ENCODE results near the gene AFG1L.
"Not testable (repeated sequence)": the region's sequence is repeated elsewhere in the genome, so short reads cannot be mapped to it uniquely, and the experiment has no call there.

DNA sequence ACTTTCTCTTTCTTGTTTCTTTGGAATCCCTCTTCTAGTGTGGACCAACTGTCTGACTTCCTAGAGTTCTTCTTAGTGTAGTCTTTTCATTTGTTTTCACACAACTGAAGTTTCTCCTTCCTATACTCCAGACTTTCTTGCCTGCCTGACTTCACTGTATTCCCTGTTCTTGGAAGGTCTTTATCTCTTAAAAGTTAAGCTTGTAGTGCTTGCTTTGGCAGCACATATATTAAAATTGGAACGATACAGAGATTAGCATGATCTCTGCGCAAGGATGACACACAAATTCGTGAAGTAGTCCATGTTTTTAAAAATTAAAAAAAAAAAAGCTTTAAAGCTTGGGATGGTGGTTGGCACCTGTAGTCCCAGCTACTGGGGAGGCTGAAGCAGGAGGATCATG, 2.3 kb upstream of the AFG1L start:
- TF ChIP-seq, protein P1, sequence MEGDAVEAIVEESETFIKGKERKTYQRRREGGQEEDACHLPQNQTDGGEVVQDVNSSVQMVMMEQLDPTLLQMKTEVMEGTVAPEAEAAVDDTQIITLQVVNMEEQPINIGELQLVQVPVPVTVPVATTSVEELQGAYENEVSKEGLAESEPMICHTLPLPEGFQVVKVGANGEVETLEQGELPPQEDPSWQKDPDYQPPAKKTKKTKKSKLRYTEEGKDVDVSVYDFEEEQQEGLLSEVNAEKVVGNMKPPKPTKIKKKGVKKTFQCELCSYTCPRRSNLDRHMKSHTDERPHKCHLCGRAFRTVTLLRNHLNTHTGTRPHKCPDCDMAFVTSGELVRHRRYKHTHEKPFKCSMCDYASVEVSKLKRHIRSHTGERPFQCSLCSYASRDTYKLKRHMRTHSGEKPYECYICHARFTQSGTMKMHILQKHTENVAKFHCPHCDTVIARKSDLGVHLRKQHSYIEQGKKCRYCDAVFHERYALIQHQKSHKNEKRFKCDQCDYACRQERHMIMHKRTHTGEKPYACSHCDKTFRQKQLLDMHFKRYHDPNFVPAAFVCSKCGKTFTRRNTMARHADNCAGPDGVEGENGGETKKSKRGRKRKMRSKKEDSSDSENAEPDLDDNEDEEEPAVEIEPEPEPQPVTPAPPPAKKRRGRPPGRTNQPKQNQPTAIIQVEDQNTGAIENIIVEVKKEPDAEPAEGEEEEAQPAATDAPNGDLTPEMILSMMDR (IDR thresholded peaks at IDR 0.05): not testable (repeated sequence)
- TF ChIP-seq POLR2A (IDR thresholded peaks at IDR 0.05): not testable (repeated sequence)

Measured in adrenal gland (tissue), 5 donors.